GM18499 (cell line): Measurements from ENCODE around the gene POPDC2.
A peak's percentile ranks its signal among the peaks of the same experiment; 100 is the strongest.
"Not testable (repeated sequence)": the region's sequence is repeated elsewhere in the genome, so short reads cannot be mapped to it uniquely, and the experiment has no call there.

Experiments used
- ATAC-seq: cut with Tn5 transposase; IDR thresholded peaks from one replicate; pipeline ENCODE4 v1.9.1; 2021; ENCODE audit warnings: moderate number of reproducible peaks; ENCODE audit not compliant: insufficient read depth, unreplicated experiment

Gene POPDC2

GRCh38 chr3:119620899-119621298 lies 39.5 kb downstream of the POPDC2 start:
- ATAC-seq, result no peak

- no peak for ATAC-seq
Measured at GRCh38 chr3:119619094-119619493, 41.3 kb downstream of the POPDC2 start.

- no peak for ATAC-seq
Measured at GRCh38 chr3:119616056-119616455, 44.3 kb downstream of the POPDC2 start.

GRCh38 chr3:119613872-119614271 lies 46.5 kb downstream of the POPDC2 start:
- no peak for ATAC-seq

GRCh38 chr3:119613201-119613600 lies 47.2 kb downstream of the POPDC2 start:
- no peak for ATAC-seq

- no peak for ATAC-seq
Measured at GRCh38 chr3:119611664-119612063, 48.7 kb downstream of the POPDC2 start.

- ATAC-seq, result no peak
Measured at GRCh38 chr3:119609301-119609700, 51.1 kb downstream of the POPDC2 start.

- ATAC-seq, result no peak
Measured at GRCh38 chr3:119608405-119609000, 51.9 kb downstream of the POPDC2 start.

GRCh38 chr3:119604878-119605277 lies 55.5 kb downstream of the POPDC2 start:
- ATAC-seq, result no peak

GRCh38 chr3:119602676-119603075 lies 57.7 kb downstream of the POPDC2 start:
- ATAC-seq, result no peak

GRCh38 chr3:119601154-119601553 lies 59.2 kb downstream of the POPDC2 start:
- no peak for ATAC-seq

GRCh38 chr3:119600732-119601131 lies 59.7 kb downstream of the POPDC2 start:
- ATAC-seq, result peak; percentile 44

- no peak for ATAC-seq
Measured at GRCh38 chr3:119599558-119600174, 60.7 kb downstream of the POPDC2 start.

GRCh38 chr3:119598410-119599098 lies 61.8 kb downstream of the POPDC2 start:
- peak; percentile 35 for ATAC-seq

- ATAC-seq, result no peak
Measured at GRCh38 chr3:119597548-119598288, 62.7 kb downstream of the POPDC2 start, which contains the start of gene PLA1A. TSS of gene PLA1A (plus strand) at chr3:119597885. CDS start at chr3:119597914, 29 bp downstream.

GRCh38 chr3:119596398-119596797 lies 64.0 kb downstream of the POPDC2 start:
- no peak for ATAC-seq

- ATAC-seq, result no peak
Measured at GRCh38 chr3:119595639-119596334, 64.6 kb downstream of the POPDC2 start.

GRCh38 chr3:119594929-119595328 lies 65.5 kb downstream of the POPDC2 start:
- ATAC-seq, result not testable (repeated sequence)

- no peak for ATAC-seq
Measured at GRCh38 chr3:119594066-119594465, 66.3 kb downstream of the POPDC2 start.

- no peak for ATAC-seq
Measured at GRCh38 chr3:119592861-119593260, 67.5 kb downstream of the POPDC2 start.
